HepG2 (cell line): ENCODE data around the gene ZNF697. TPM values are rescaled to one million over a fixed set of nuclear protein-coding genes. Genes with fewer than 3 reads are reported as not detected.

Source experiments
- CBX2 ChIP-seq, 2 experiments: fragments of 200-600 bp in 1 of 2; sonication (generic); formaldehyde crosslinking in 1 of 2; IDR thresholded peaks; 2 replicates each; pipeline versions ENCODE4 v1.7.0 to v1.8.1; 2018 to 2022; ENCODE audit warnings: low read depth in 2 of 2, low read length in 1 of 2, mild to moderate bottlenecking in 1 of 2, missing genetic modification reagents in 1 of 2
- CSRNP1 ChIP-seq: sonication (generic); formaldehyde crosslinking; IDR thresholded peaks from 2 replicates; pipeline ENCODE4 v1.8.1; 2023; ENCODE audit warnings: mild to moderate bottlenecking, missing genetic modification reagents
- ERF ChIP-seq: IDR thresholded peaks from 2 replicates; pipeline ENCODE4 v1.6.1; 2018; ENCODE audit warnings: missing biosample characterization, missing genetic modification reagents
- ETS1 ChIP-seq: sonication (generic); formaldehyde crosslinking; IDR thresholded peaks from 2 replicates; pipeline ENCODE4 v1.4.0; 2020; ENCODE audit warnings: missing genetic modification reagents
- FOXM1 ChIP-seq: sonication (generic); formaldehyde crosslinking; IDR thresholded peaks from 2 replicates; pipeline ENCODE4 v1.5.0; 2020; ENCODE audit warnings: missing genetic modification reagents
- HOMEZ ChIP-seq: IDR thresholded peaks from 2 replicates; pipeline ENCODE4 v1.6.1; 2016; ENCODE audit warnings: low read depth
- MTF2 ChIP-seq: sonication (generic); formaldehyde crosslinking; IDR thresholded peaks from 2 replicates; pipeline ENCODE4 v1.5.0; 2020; ENCODE audit warnings: missing genetic modification reagents, borderline replicate concordance
- MYNN ChIP-seq: sonication (generic); formaldehyde crosslinking; IDR thresholded peaks from 2 replicates; pipeline ENCODE4 v1.4.0; 2020; ENCODE audit warnings: mild to moderate bottlenecking, low read depth, missing genetic modification reagents
- PLRG1 ChIP-seq: fragments of 450-650 bp; conservative IDR thresholded peaks from 2 replicates; pipeline ENCODE4 v1.6.1; 2016
- THRA ChIP-seq: sonication (generic); formaldehyde crosslinking; IDR thresholded peaks from 2 replicates; pipeline ENCODE4 v1.4.0; 2020; ENCODE audit warnings: missing genetic modification reagents, borderline replicate concordance
- ZNF142 ChIP-seq: sonication (generic); formaldehyde crosslinking; IDR thresholded peaks from 2 replicates; pipeline ENCODE4 v1.4.0; 2020; ENCODE audit warnings: missing genetic modification reagents
- ZNF30 ChIP-seq: sonication (generic); formaldehyde crosslinking; IDR thresholded peaks from 2 replicates; pipeline ENCODE4 v1.5.0; 2020; ENCODE audit warnings: mild to moderate bottlenecking, missing genetic modification reagents
- ZNF629 ChIP-seq: sonication (generic); formaldehyde crosslinking; conservative IDR thresholded peaks from 2 replicates; pipeline ENCODE4 v1.5.0; 2020; ENCODE audit warnings: missing genetic modification reagents
- ZNF678 ChIP-seq: sonication (generic); formaldehyde crosslinking; IDR thresholded peaks from 2 replicates; pipeline ENCODE4 v1.4.0; 2020; ENCODE audit warnings: mild to moderate bottlenecking, missing genetic modification reagents
- ZNF772 ChIP-seq: sonication (generic); formaldehyde crosslinking; IDR thresholded peaks from 2 replicates; pipeline ENCODE4 v1.5.0; 2020; ENCODE audit warnings: mild to moderate bottlenecking, missing genetic modification reagents
- ZNF782 ChIP-seq: sonication (generic); formaldehyde crosslinking; IDR thresholded peaks from 2 replicates; pipeline ENCODE4 v1.4.0; 2020; ENCODE audit warnings: missing genetic modification reagents, mild to moderate bottlenecking, borderline replicate concordance
- polyA plus RNA-seq, 8 experiments: library from polyadenylated mRNA; depleted of rRNA in 3 of 8; stranded (reverse) in 7 of 8; unstranded in 1 of 8; fragments of >200 nt; fragmentation: Illumina TruSeq in 4 of 8; extraction: Trizol in 4 of 8; gene quantifications; 2 replicates each; pipeline versions ENCODE4 v1.2.1 to v1.2.3, GENCODE V29; 2011 to 2016; ENCODE audit warnings: low read depth in 4 of 8, missing spikeins in 1 of 8, mixed read lengths in 1 of 8; ENCODE audit not compliant: insufficient read depth in 1 of 8
- total RNA-seq, 5 experiments: library from RNA; depleted of rRNA; stranded (reverse); fragments of >200 nt; fragmentation: Illumina TruSeq; extraction: Trizol; gene quantifications; 2 replicates each; pipeline ENCODE4 v1.2.3, GENCODE V29; 2016; ENCODE audit warnings: low read depth in 1 of 5

ZNF697 gene
- total and polyA plus RNA-seq, 2 of the 13 experiments (the other 11 are each of a cell fraction or from before 2014, with no cell fraction given) = 2.3 to 7.1 TPM

GRCh38 chr1:119647734-119648619 lies at the start of gene ZNF697 (continued):
- no peak for TF ChIP-seq HOMEZ (CRISPR knock-in tag)
- TF ChIP-seq ZNF678 (CRISPR knock-in tag) = peak; percentile 71; the same call in 1 of the 2 replicates
- TF ChIP-seq FOXM1 (CRISPR knock-in tag) = no peak
- TF ChIP-seq ZNF782 = no peak; the same call in none of the 2 replicates
- no peak for TF ChIP-seq PLRG1
- TF ChIP-seq MTF2 (CRISPR knock-in tag) = no peak; the same call in 1 of the 2 replicates
- no peak for TF ChIP-seq MYNN (CRISPR knock-in tag)
- no peak; the same call in none of the 2 replicates for TF ChIP-seq ZNF772 (CRISPR knock-in tag)
- TF ChIP-seq ERF (CRISPR knock-in tag) = peak; percentile 65; the same call in 1 of the 2 replicates
- no peak for TF ChIP-seq CBX2 (IDR thresholded peaks at IDR 0.05; ENCODE audit: low read depth, low read length)
- no peak for TF ChIP-seq CBX2 (CRISPR knock-in tag; IDR thresholded peaks at IDR 0.05; ENCODE audit: low read depth)
- no peak for TF ChIP-seq ZNF629
- 0 out of 2 replicates have a peak, but pooled peaks have one; percentile 51 for TF ChIP-seq ZNF30 (CRISPR knock-in tag)
- TF ChIP-seq ZNF142 (CRISPR knock-in tag) = peak; percentile 80; the same call in 1 of the 2 replicates
- TF ChIP-seq ETS1 (CRISPR knock-in tag) = no peak
- TF ChIP-seq CSRNP1 (CRISPR knock-in tag) = 0 out of 2 replicates have a peak, but pooled peaks have one; percentile 65
- no peak for TF ChIP-seq THRA
